Transverse colon (tissue), 4 donors: ENCODE measurements around the gene LIME1. TPM values are rescaled to one million over a fixed set of nuclear protein-coding genes. Genes with fewer than 3 reads are reported as not detected.

Experiments used
- DNase-seq: peaks from one replicate; pipeline ENCODE4 v3.0.0-alpha.2; 2019
- H3K27ac ChIP-seq, 4 donors: fragments of 200-600 bp; sonication (generic); 2 replicates each; pipeline ENCODE4 v1.5.1; 2016 to 2018; ENCODE audit warnings: inconsistent platforms in 4 of 4
- H3K27me3 ChIP-seq: fragments of 200-600 bp; sonication (generic); 2 replicates; pipeline ENCODE4 v1.5.1; 2017; ENCODE audit warnings: inconsistent platforms
- H3K36me3 ChIP-seq, 4 donors: fragments of 200-600 bp; sonication (generic); 2 replicates each; pipeline ENCODE4 v1.5.1; 2017 to 2019; ENCODE audit warnings: inconsistent platforms in 4 of 4
- H3K4me1 ChIP-seq, 4 donors: fragments of 200-600 bp; sonication (generic); 2 replicates each; pipeline ENCODE4 v1.5.1; 2017 to 2020; ENCODE audit warnings: inconsistent platforms in 4 of 4
- H3K4me3 ChIP-seq, 4 donors: fragments of 200-600 bp; sonication (generic); 1 replicate in 1 of 4; 2 replicates in 3 of 4; pipeline versions ENCODE4 v1.5.1 to v1.6.1; 2017 to 2019; ENCODE audit warnings: inconsistent platforms in 4 of 4
- H3K9me3 ChIP-seq, 2 donors: fragments of 200-600 bp; sonication (generic); 2 replicates each; pipeline ENCODE4 v1.5.1; 2017 to 2019; ENCODE audit warnings: inconsistent platforms in 2 of 2
- CTCF ChIP-seq, 5 experiments: fragments of 200-600 bp in 3 of 5; fragments of 450-650 bp in 2 of 5; sonication (generic) in 3 of 5; IDR thresholded peaks; 1 replicate in 2 of 5; 2 replicates in 3 of 5; pipeline ENCODE4 v1.5.1; 2016 to 2017; ENCODE audit warnings: antibody characterized with exemption in 5 of 5, inconsistent platforms in 3 of 5, mild to moderate bottlenecking in 2 of 5, moderate library complexity in 1 of 5
- EP300 ChIP-seq: sonication (generic); formaldehyde crosslinking; IDR thresholded peaks from one replicate; pipeline ENCODE4 v1.6.1; 2017; ENCODE audit warnings: antibody characterized with exemption, low read depth
- POLR2A ChIP-seq: fragments of 450-650 bp; IDR thresholded peaks from one replicate; pipeline ENCODE4 v1.6.1; 2016; ENCODE audit warnings: antibody characterized with exemption, mild to moderate bottlenecking, moderate library complexity
- POLR2AphosphoS5 ChIP-seq, 3 donors: sonication (generic); formaldehyde crosslinking; IDR thresholded peaks; one replicate each; pipeline ENCODE4 v1.6.1; 2016; ENCODE audit warnings: antibody characterized with exemption in 3 of 3
- WGBS, 2 donors: methylation state at CpG; one replicate each; pipeline ENCODE4 v1.1.5; 2018; ENCODE audit warnings: low coverage in 1 of 2; 5-methylcytosine and 5-hydroxymethylcytosine counted together
- in situ Hi-C, 4 donors: fragments of 200-750 bp; cut with MboI; loops; one replicate each; pipeline versions ENCODE4 v1.15.0 to v1.15.1; 2017; ENCODE audit warnings: low sequenced_read_pairs in 3 of 4, low pct_ligation_motif_present in 1 of 4, low pct_unique_long_range_greater_than_20kb in 1 of 4
- intact Hi-C: fragments of 100-400 bp; cut with DNase I; formaldehyde crosslinking; loops from one replicate; pipeline ENCODE4 v1.15.1; 2023; ENCODE audit warnings: low total_unique reads
- total RNA-seq, 4 donors: library from RNA; depleted of rRNA; stranded (reverse); fragments of >200 nt; gene quantifications; one replicate each; pipeline ENCODE4 v1.1.0, GENCODE V29; 2016

LIME1 gene
- total RNA-seq, 4 donors from 2014 or later: 24.4 to 91.1 (median 44.0) TPM

- intact Hi-C loops: loop anchor here (10.0 kb wide), 1 partner anchor 196 kb away; the partner anchor contains the start of gene SAMD10
Observed at GRCh38 chr20:63778857-63779256, 42.4 kb downstream of the LIME1 start.

GRCh38 chr20:63781181-63781580 lies 44.7 kb downstream of the LIME1 start:
- Histone ChIP-seq H3K27me3 (no peaks in the 10 kb centered on the region), H3K27ac (no peak overlapping the region), H3K9me3 (no peaks in the 10 kb centered on the region), H3K4me1 (peaks cover 0 to 3% (median 0%) of the 10 kb centered on the region in 4 donors), H3K4me3 (no peak overlapping the region), H3K36me3 (no peaks in the 10 kb centered on the region)
- WGBS, 2 donors: 77 to 87% methylated on average over 10 to 14 of the region's 14 CpGs
- intact Hi-C loops (loop anchor here (10.0 kb wide), 1 partner anchor 246 kb away; the partner anchor contains the start of gene PTK6), in situ Hi-C loops (no loop called here)
- TF ChIP-seq POLR2AphosphoS5 (IDR thresholded peaks at IDR 0.05) (no peak), CTCF (IDR thresholded peaks at IDR 0.05) (no peak), EP300 (no peak), POLR2A (no peak)
- no peak for DNase-seq

More at GRCh38 chr20:63778857-63779256, 42.4 kb downstream of the LIME1 start:
- no peak overlapping the region for H3K4me3 ChIP-seq
- no peaks in the 10 kb centered on the region for H3K9me3 ChIP-seq
- H3K27me3 ChIP-seq: peaks cover 6% of the 10 kb centered on the region
- H3K4me1 ChIP-seq: peaks cover 0 to 9% (median 0%) of the 10 kb centered on the region in 4 donors
- in situ Hi-C loops: no loop called here
- WGBS, 2 donors: 56 to 82% methylated on average over 3 to 9 of the region's 9 CpGs
- TF ChIP-seq POLR2AphosphoS5 (IDR thresholded peaks at IDR 0.05) (no peak), POLR2A (no peak), EP300 (no peak), CTCF (IDR thresholded peaks at IDR 0.05) (no peak)
- no peak overlapping the region for H3K27ac ChIP-seq
- no peak for DNase-seq
- H3K36me3 ChIP-seq: no peaks in the 10 kb centered on the region

- Histone ChIP-seq H3K4me1 (peaks cover 0 to 3% (median 0%) of the 10 kb centered on the region in 4 donors), H3K36me3 (no peaks in the 10 kb centered on the region), H3K4me3 (no peak overlapping the region), H3K9me3 (no peaks in the 10 kb centered on the region), H3K27ac (no peak overlapping the region), H3K27me3 (no peaks in the 10 kb centered on the region)
- no peak for DNase-seq
- 47 to 55% methylated on average over 5 to 17 of the region's 18 CpGs for WGBS, 2 donors
- in situ Hi-C loops (no loop called here), intact Hi-C loops (loop anchor here (10.0 kb wide), 1 partner anchor 247 kb away; the partner anchor contains the start of gene PTK6)
- peak in 1 of 5 experiments; percentile 6 for TF ChIP-seq CTCF (IDR thresholded peaks at IDR 0.05)
- no peak for TF ChIP-seq POLR2AphosphoS5 (IDR thresholded peaks at IDR 0.05)
Observed at GRCh38 chr20:63782051-63782471, 45.6 kb downstream of the LIME1 start.

GRCh38 chr20:63782521-63782971 lies 46.1 kb downstream of the LIME1 start:
- no peaks in the 10 kb centered on the region for H3K9me3 ChIP-seq
- H3K27me3 ChIP-seq: no peaks in the 10 kb centered on the region
- no peak overlapping the region for H3K4me3 ChIP-seq
- no peak for DNase-seq
- in situ Hi-C loops: no loop called here
- intact Hi-C loops: loop anchor here (10.0 kb wide), 1 partner anchor 248 kb away; the partner anchor contains the start of gene PTK6
- WGBS, 2 donors: 62% methylated on average over 12 of the region's 12 CpGs; no CpG with 5 or more reads in 1 of the 2 donors
- peaks cover 0 to 3% (median 0%) of the 10 kb centered on the region in 4 donors for H3K4me1 ChIP-seq
- H3K27ac ChIP-seq: no peak overlapping the region
- no peak for TF ChIP-seq EP300
- no peak for TF ChIP-seq CTCF (IDR thresholded peaks at IDR 0.05)
- TF ChIP-seq POLR2AphosphoS5 (IDR thresholded peaks at IDR 0.05): no peak
- no peak for TF ChIP-seq POLR2A
- no peaks in the 10 kb centered on the region for H3K36me3 ChIP-seq
